Calu3 (cell line): ENCODE data around the gene BTN2A1. TPM values are rescaled to one million over a fixed set of nuclear protein-coding genes. Genes with fewer than 3 reads are reported as not detected.

Experiments used
- BruUV-seq: library from RNA; stranded (reverse); fragments of 400-500 nt; replicated peaks from 2 replicates; lab custom pipeline; 2021; lab: Mats Ljungman, UMichigan
- CTCF ChIA-PET: fragments of 300-600 bp; sonication (Branson Sonifier 250); formaldehyde crosslinking; loops from one replicate; lab custom pipeline; 2022; ENCODE audit warnings: antibody characterized with exemption; lab: Charles Lee
- DNase-seq: peaks from one replicate; pipeline ENCODE4 v3.0.0; 2022
- H3K27ac Mint-ChIP-seq: one replicate; pipeline ENCODE4 v1.8.0; 2022; ENCODE audit warnings: mixed read lengths; ENCODE audit not compliant: unreplicated experiment
- H3K27me3 Mint-ChIP-seq: one replicate; pipeline ENCODE4 v1.8.0; 2022; ENCODE audit warnings: mixed read lengths; ENCODE audit not compliant: unreplicated experiment
- H3K36me3 Mint-ChIP-seq: one replicate; pipeline ENCODE4 v1.8.0; 2022; ENCODE audit warnings: mild to moderate bottlenecking, moderate library complexity, mixed read lengths; ENCODE audit not compliant: insufficient read depth, unreplicated experiment
- H3K4me1 Mint-ChIP-seq: one replicate; pipeline ENCODE4 v1.8.0; 2022; ENCODE audit warnings: mild to moderate bottlenecking, low read depth, mixed read lengths; ENCODE audit not compliant: unreplicated experiment
- H3K4me3 Mint-ChIP-seq: one replicate; pipeline ENCODE4 v1.8.0; 2022; ENCODE audit warnings: mild to moderate bottlenecking, low read depth, moderate library complexity, mixed read lengths; ENCODE audit not compliant: unreplicated experiment
- H3K9me3 Mint-ChIP-seq: one replicate; pipeline ENCODE4 v1.8.0; 2022; ENCODE audit warnings: low read depth, mixed read lengths; ENCODE audit not compliant: unreplicated experiment
- intact Hi-C: fragments of 100-400 bp; cut with micrococcal nuclease; formaldehyde crosslinking; loops from one replicate; pipeline ENCODE4 v1.10.0; 2022; ENCODE audit not compliant: unreplicated experiment
- total RNA-seq: library from RNA; stranded (reverse); gene quantifications from 2 replicates; pipeline ENCODE4 v1.2.3, GENCODE V29; 2022
- TF ChIP-seq, protein P1 (sequence below): fragments of 200-600 bp; IDR thresholded peaks from one replicate; pipeline ENCODE4 v1.8.0; 2022; ENCODE audit warnings: antibody characterized with exemption; ENCODE audit not compliant: unreplicated experiment

BTN2A1 gene
- total RNA-seq, 1 experiment from 2014 or later = 32.5 TPM

DNA sequence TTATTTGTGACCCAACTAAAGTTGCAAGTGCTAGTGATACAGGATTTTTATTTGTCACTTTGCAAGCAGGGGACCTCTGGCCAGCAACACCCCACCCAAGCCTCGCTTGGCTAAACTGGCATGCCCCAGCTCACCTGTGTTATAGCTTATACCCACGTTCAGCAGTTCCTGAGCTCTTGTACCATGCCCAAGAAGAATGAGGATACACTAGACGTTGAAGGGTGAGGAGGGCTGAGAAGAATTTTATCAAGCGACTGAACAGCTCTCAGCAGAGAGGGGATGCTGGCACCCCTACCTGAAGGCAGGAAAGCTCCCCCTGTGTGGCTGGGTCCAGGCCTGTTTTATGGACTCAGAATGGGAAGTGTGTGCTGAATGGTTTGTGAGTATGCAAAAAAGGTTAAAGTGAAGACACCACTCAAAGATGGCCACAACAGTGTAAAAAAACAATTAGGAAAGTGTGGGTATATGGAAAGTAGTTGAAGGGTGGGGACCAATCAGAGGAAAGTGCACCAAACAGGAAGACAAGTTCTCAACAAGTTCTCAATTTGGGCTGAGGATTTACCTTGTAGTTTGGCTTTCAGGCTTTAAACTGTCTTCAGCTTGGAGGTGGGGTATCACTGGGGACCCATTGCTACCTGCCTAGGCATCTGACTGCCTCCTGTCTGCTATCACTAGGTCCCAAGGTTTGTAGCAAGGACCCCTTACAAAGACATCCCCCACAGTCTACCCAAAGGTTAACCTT lies 15.0 kb downstream of the BTN2A1 start:
- TF ChIP-seq, protein P1, sequence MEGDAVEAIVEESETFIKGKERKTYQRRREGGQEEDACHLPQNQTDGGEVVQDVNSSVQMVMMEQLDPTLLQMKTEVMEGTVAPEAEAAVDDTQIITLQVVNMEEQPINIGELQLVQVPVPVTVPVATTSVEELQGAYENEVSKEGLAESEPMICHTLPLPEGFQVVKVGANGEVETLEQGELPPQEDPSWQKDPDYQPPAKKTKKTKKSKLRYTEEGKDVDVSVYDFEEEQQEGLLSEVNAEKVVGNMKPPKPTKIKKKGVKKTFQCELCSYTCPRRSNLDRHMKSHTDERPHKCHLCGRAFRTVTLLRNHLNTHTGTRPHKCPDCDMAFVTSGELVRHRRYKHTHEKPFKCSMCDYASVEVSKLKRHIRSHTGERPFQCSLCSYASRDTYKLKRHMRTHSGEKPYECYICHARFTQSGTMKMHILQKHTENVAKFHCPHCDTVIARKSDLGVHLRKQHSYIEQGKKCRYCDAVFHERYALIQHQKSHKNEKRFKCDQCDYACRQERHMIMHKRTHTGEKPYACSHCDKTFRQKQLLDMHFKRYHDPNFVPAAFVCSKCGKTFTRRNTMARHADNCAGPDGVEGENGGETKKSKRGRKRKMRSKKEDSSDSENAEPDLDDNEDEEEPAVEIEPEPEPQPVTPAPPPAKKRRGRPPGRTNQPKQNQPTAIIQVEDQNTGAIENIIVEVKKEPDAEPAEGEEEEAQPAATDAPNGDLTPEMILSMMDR = no peak
- DNase-seq = no peak
- H3K4me1 Mint-ChIP-seq = peaks cover 25% of the 10 kb centered on the region
- H3K36me3 Mint-ChIP-seq = peaks cover 16% of the 10 kb centered on the region
- no TSS peak for BruUV-seq
- intact Hi-C loops = no loop called here
- CTCF ChIA-PET = no interaction called here
- H3K9me3 Mint-ChIP-seq = peaks cover 5% of the 10 kb centered on the region
- H3K27me3 Mint-ChIP-seq = no peaks in the 10 kb centered on the region
- no peak overlapping the region for H3K4me3 Mint-ChIP-seq
- peak overlapping the region; percentile 94 for H3K27ac Mint-ChIP-seq

GRCh38 chr6:26473429-26473757 lies 15.6 kb downstream of the BTN2A1 start:
- Mint-ChIP-seq H3K9me3 (peaks cover 5% of the 10 kb centered on the region), H3K27me3 (no peaks in the 10 kb centered on the region), H3K4me1 (peaks cover 25% of the 10 kb centered on the region), H3K4me3 (peak overlapping the region; percentile 73), H3K36me3 (peaks cover 16% of the 10 kb centered on the region), H3K27ac (peak overlapping the region; percentile 94)
- no peak for DNase-seq
- no TSS peak for BruUV-seq
- intact Hi-C loops = no loop called here
- TF ChIP-seq, protein P1 = no peak
- CTCF ChIA-PET = interaction anchor here (1.0 to 1.4 kb wide), 4 partner anchors 48 to 132 kb away, joined by 3 to 5 read pairs (median 3); partner anchors contain the start of gene HMGN4

DNA sequence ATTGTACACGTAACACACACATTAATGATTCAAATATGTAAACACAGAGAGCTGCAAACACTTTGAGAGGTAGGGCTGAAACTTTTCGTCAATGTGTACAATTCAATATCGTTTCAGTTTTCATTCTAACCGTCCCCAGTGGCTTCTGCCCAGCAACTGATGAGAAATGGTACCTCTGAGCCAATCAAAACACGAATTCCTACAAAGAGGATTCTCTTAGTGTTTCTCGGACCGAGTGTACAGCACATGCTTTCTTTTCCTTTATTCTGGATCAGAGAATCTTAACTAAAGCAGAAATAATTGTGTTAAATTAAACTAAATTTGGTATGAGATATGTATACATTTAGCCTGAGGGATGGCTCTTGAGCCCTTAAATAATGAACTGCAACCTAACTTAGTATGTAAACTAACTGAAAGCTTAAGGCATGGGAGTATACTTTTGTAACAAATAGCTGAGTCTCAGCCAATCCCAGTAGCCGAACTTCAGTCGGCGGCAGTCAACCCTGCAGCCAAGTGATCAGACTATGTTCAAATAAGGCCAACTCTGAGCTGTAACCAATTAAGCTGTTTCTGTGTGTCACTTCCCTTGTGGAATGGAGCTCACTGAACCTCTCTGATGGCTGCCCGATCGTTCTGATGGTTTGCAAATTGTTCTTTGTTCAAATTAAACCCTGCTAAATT lies 16.1 kb downstream of the BTN2A1 start:
- Mint-ChIP-seq H3K27ac (peak overlapping the region; percentile 94), H3K4me1 (peaks cover 25% of the 10 kb centered on the region), H3K27me3 (no peaks in the 10 kb centered on the region), H3K9me3 (peaks cover 5% of the 10 kb centered on the region), H3K4me3 (peak overlapping the region; percentile 73), H3K36me3 (peaks cover 16% of the 10 kb centered on the region)
- intact Hi-C loops = no loop called here
- no TSS peak for BruUV-seq
- CTCF ChIA-PET = interaction anchor here (0.5 to 1.4 kb wide), 8 partner anchors 9 to 132 kb away, joined by 3 to 5 read pairs (median 3); partner anchors contain the start of gene HMGN4
- TF ChIP-seq, protein P1 = no peak
- DNase-seq = peak; percentile 79

- CTCF ChIA-PET = interaction anchor here (0.5 to 1.4 kb wide), 8 partner anchors 10 to 133 kb away, joined by 3 to 5 read pairs (median 3); partner anchors contain the start of gene HMGN4
- Mint-ChIP-seq H3K36me3 (peaks cover 16% of the 10 kb centered on the region), H3K27ac (peak overlapping the region; percentile 94), H3K27me3 (no peaks in the 10 kb centered on the region), H3K4me1 (peaks cover 25% of the 10 kb centered on the region), H3K4me3 (peak overlapping the region; percentile 73), H3K9me3 (peaks cover 5% of the 10 kb centered on the region)
- intact Hi-C loops = no loop called here
- no peak for DNase-seq
- TSS peak; percentile 63 for BruUV-seq
- TF ChIP-seq, protein P1 = no peak
Observed at GRCh38 chr6:26474439-26474881, 16.7 kb downstream of the BTN2A1 start.
